ENCODE data around the gene ERG.

- TF ChIP-seq CTCF (IDR thresholded peaks at IDR 0.05): no peak
- TF ChIP-seq EP300 (IDR thresholded peaks at IDR 0.05): no peak
- TF ChIP-seq POLR2A (IDR thresholded peaks at IDR 0.05; ENCODE audit: low read depth): no peak
Measured at GRCh38 chr21:38351176-38351959, 146.9 kb downstream of the ERG start.

Data from esophagus muscularis mucosa (tissue), 4 donors.